AG10803 (cell line): Measurements from ENCODE around the gene XYLT2.

ENCODE experiments used
- DNase-seq: peaks from one replicate; pipeline ENCODE4 v3.0.0; 2010; ENCODE audit warnings: low read depth
- H3K4me3 ChIP-seq: 2 replicates; pipeline ENCODE4 v1.5.1; 2011; ENCODE audit warnings: mild to moderate bottlenecking, low read length, control low read depth
- TF ChIP-seq, protein P1 (sequence below): conservative IDR thresholded peaks from 2 replicates; pipeline ENCODE4 v1.5.1; 2011; ENCODE audit warnings: mild to moderate bottlenecking, low read length, control low read depth, inconsistent platforms

The XYLT2 gene

GRCh38 chr17:50322271-50322670, 23.7 kb upstream of the XYLT2 start:
- TF ChIP-seq, protein P1, sequence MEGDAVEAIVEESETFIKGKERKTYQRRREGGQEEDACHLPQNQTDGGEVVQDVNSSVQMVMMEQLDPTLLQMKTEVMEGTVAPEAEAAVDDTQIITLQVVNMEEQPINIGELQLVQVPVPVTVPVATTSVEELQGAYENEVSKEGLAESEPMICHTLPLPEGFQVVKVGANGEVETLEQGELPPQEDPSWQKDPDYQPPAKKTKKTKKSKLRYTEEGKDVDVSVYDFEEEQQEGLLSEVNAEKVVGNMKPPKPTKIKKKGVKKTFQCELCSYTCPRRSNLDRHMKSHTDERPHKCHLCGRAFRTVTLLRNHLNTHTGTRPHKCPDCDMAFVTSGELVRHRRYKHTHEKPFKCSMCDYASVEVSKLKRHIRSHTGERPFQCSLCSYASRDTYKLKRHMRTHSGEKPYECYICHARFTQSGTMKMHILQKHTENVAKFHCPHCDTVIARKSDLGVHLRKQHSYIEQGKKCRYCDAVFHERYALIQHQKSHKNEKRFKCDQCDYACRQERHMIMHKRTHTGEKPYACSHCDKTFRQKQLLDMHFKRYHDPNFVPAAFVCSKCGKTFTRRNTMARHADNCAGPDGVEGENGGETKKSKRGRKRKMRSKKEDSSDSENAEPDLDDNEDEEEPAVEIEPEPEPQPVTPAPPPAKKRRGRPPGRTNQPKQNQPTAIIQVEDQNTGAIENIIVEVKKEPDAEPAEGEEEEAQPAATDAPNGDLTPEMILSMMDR: no peak
- no peak for DNase-seq
- H3K4me3 ChIP-seq: no peak overlapping the region

DNA sequence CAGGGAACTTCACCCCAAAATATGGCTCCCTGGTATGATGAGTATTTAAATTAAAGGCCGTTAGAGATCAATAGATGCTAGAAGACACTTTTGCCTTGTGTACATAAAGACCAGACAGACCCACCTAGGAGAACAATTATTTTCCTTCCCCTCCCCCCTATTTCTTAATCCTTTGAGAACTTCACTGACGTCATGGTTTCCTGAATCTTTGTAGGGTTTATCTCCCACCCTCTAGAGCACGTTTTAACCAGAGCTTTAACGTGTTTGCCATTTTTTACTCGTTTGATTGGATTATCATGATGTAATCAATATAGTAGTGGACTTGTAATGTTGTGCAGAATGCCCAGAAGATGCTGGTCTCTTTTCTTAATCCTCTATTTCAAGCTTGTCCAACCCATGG, 22.9 kb upstream of the XYLT2 start:
- TF ChIP-seq, protein P1: no peak
- DNase-seq: no peak
- no peak overlapping the region for H3K4me3 ChIP-seq

- TF ChIP-seq, protein P1: no peak
- no peak overlapping the region for H3K4me3 ChIP-seq
- DNase-seq: no peak
These were observed 20.0 kb upstream of the XYLT2 start for GRCh38 chr17:50325906-50326305.

DNA sequence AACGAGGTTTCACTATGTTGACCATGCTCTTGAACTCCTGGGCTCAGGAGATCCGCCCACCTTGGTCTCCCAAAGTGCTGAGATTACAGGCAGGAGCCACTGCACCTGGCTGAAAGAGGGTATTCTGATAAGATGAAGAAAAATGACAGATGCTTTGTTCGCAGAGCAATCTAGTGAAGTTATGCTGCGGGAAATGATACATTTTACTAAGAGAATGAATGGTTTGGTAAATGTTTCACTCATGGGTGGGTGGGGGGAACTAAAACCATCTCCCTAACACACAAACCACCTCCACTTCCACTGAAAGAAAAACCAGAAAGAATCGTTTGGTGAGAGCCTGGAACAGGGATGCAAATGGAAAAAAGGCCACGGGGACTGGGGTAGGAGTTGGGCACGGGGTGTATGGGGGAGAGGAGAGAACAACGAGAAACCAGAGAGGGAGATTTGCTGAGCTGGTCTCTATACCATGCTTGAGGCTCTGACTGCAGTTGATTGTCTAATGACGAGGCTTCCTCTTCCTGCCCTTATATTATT, 19.0 kb upstream of the XYLT2 start:
- TF ChIP-seq, protein P1: no peak
- no peak for DNase-seq
- no peak overlapping the region for H3K4me3 ChIP-seq

DNA sequence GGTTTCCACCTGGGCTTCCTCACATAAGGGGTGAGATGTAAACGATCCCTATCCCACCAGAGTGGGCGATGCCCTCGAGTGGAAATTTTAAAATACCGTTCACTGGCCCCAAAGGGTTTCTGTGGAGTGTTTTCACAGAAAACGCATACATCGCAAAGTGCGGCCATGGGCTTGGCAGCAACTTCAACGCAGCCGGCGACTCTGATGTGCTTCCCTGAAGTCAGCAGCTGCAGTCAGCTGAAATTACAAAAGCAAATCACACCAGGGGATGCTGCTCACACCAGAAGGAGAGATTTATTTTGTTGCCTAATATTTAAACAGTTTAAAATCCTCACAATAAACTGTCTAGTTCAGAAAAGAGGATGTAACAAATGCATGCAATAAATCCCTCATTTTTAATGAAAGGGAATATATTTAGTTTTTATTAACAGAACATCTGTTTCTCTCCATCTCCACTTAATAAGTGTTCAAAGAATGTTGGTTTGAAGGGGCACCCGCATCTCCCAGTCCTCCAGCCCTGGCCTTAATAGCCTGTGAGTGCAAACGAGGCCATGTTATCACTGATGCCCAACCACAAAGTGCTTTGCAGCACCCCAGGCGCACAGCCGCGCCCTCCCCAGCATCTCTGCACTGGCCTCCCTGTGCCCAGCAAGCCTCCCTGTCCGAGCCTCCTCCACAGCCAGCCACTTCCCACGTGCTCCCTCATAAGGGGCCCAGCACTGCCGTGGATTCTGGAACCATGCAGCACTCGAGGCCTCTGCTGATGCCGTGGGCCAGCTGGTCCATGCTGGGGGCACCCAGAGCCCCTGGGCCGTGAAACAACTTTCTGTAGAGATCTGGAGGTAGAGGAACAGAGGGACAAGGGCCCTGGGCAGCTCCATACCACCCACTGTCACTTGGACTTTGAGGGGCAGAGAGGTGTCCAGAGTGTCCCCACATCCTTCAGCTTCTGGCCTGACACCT, 17.3 kb upstream of the XYLT2 start:
- no peak overlapping the region for H3K4me3 ChIP-seq
- DNase-seq: no peak
- TF ChIP-seq, protein P1: no peak

- TF ChIP-seq, protein P1: no peak
- no peak for DNase-seq
- no peak overlapping the region for H3K4me3 ChIP-seq
These were observed 16.2 kb upstream of the XYLT2 start for GRCh38 chr17:50329716-50330115.
